ENCODE data around the gene PHACTR2.

GRCh38 chr6:143843677-143843999 lies 165.9 kb downstream of the PHACTR2 start:
- TF ChIP-seq POLR2A (IDR thresholded peaks at IDR 0.05; ENCODE audit: low read depth, low read length) (no peak), POLR2AphosphoS5 (IDR thresholded peaks at IDR 0.05; ENCODE audit: low read depth, low read length) (no peak), TAF1 (IDR thresholded peaks at IDR 0.05; ENCODE audit: low read depth, low read length) (no peak), PAX5 (IDR thresholded peaks at IDR 0.05; ENCODE audit: insufficient read depth, low read length, severe bottlenecking) (no peak)
